GM18502 (cell line): Measurements from ENCODE around the gene MAPK8.

Experiments used
- ATAC-seq: cut with Tn5 transposase; IDR thresholded peaks from one replicate; pipeline ENCODE4 v1.9.1; 2021; ENCODE audit warnings: mild to moderate bottlenecking; ENCODE audit not compliant: unreplicated experiment, poor library complexity

Gene MAPK8

GRCh38 chr10:48444266-48444665 is 137.8 kb downstream of the MAPK8 start:
- no peak for ATAC-seq

- ATAC-seq, result no peak
Measured at GRCh38 chr10:48444861-48445841, 138.7 kb downstream of the MAPK8 start.

- no peak for ATAC-seq
Measured at GRCh38 chr10:48445932-48446331, 139.5 kb downstream of the MAPK8 start.

- no peak for ATAC-seq
Measured at GRCh38 chr10:48446785-48447184, 140.3 kb downstream of the MAPK8 start.

GRCh38 chr10:48447356-48448215 is 141.1 kb downstream of the MAPK8 start:
- no peak for ATAC-seq

GRCh38 chr10:48448796-48449195 is 142.3 kb downstream of the MAPK8 start:
- no peak for ATAC-seq

- ATAC-seq, result no peak
Measured at GRCh38 chr10:48449501-48450232, 143.2 kb downstream of the MAPK8 start.

- no peak for ATAC-seq
Measured at GRCh38 chr10:48450233-48450740, 143.8 kb downstream of the MAPK8 start.

GRCh38 chr10:48450741-48451466 is 144.4 kb downstream of the MAPK8 start:
- no peak for ATAC-seq

- ATAC-seq, result no peak
Measured at GRCh38 chr10:48451969-48452878, 145.7 kb downstream of the MAPK8 start.

GRCh38 chr10:48452879-48453412 is 146.5 kb downstream of the MAPK8 start:
- no peak for ATAC-seq

GRCh38 chr10:48453451-48454301 is 147.2 kb downstream of the MAPK8 start:
- ATAC-seq, result no peak

- ATAC-seq, result no peak
Measured at GRCh38 chr10:48454302-48455054, 148.0 kb downstream of the MAPK8 start.

- no peak for ATAC-seq
Measured at GRCh38 chr10:48455055-48455391, 148.5 kb downstream of the MAPK8 start.

- no peak for ATAC-seq
Measured at GRCh38 chr10:48455392-48456151, 149.1 kb downstream of the MAPK8 start.

GRCh38 chr10:48456361-48456804 is 149.9 kb downstream of the MAPK8 start:
- ATAC-seq, result no peak
